DMS79 treated with DMSO at 0.1 percent for 48 hours (cell line): ENCODE results near the gene ZNRF3.
"Not testable (repeated sequence)": the region's sequence is repeated elsewhere in the genome, so short reads cannot be mapped to it uniquely, and the experiment has no call there.

ENCODE experiments used
- DNase-seq: peaks from one replicate; lab custom pipeline; 2025; lab: John Stamatoyannopoulos, UW

Gene ZNRF3

GRCh38 chr22:28984482-28985158 is 101.2 kb downstream of the ZNRF3 start:
- DNase-seq: no peak

GRCh38 chr22:28985581-28986290 is 102.4 kb downstream of the ZNRF3 start:
- no peak for DNase-seq

GRCh38 chr22:28986366-28986765 is 103.0 kb downstream of the ZNRF3 start:
- DNase-seq: no peak

GRCh38 chr22:28988457-28988856 is 105.1 kb downstream of the ZNRF3 start:
- no peak for DNase-seq

- no peak for DNase-seq
Measured at GRCh38 chr22:28989035-28989464, 105.7 kb downstream of the ZNRF3 start.

- no peak for DNase-seq
Measured at GRCh38 chr22:28989484-28989883, 106.1 kb downstream of the ZNRF3 start.

- no peak for DNase-seq
Measured at GRCh38 chr22:28989912-28990311, 106.5 kb downstream of the ZNRF3 start.

GRCh38 chr22:28992565-28993356 is 109.4 kb downstream of the ZNRF3 start:
- DNase-seq: no peak

- peak; percentile 13 for DNase-seq
Measured at GRCh38 chr22:28994522-28994921, 111.2 kb downstream of the ZNRF3 start.

- no peak for DNase-seq
Measured at GRCh38 chr22:28995551-28995950, 112.2 kb downstream of the ZNRF3 start.

- no peak for DNase-seq
Measured at GRCh38 chr22:28997342-28997741, 114.0 kb downstream of the ZNRF3 start.

GRCh38 chr22:28998681-28999080 is 115.3 kb downstream of the ZNRF3 start:
- no peak for DNase-seq

GRCh38 chr22:28999510-28999909 is 116.1 kb downstream of the ZNRF3 start:
- DNase-seq: no peak

GRCh38 chr22:28999919-29000556 is 116.7 kb downstream of the ZNRF3 start:
- DNase-seq: no peak

- DNase-seq: no peak
Measured at GRCh38 chr22:29000641-29001040, 117.3 kb downstream of the ZNRF3 start.

GRCh38 chr22:29002603-29003002 is 119.2 kb downstream of the ZNRF3 start:
- peak; percentile 23 for DNase-seq

GRCh38 chr22:29003552-29003951 is 120.2 kb downstream of the ZNRF3 start:
- no peak for DNase-seq

- DNase-seq: peak; percentile 35
Measured at GRCh38 chr22:29003975-29004646, 120.7 kb downstream of the ZNRF3 start.

GRCh38 chr22:29004647-29005371 is 121.4 kb downstream of the ZNRF3 start:
- DNase-seq: peak; percentile 29

GRCh38 chr22:29005754-29006153 is 122.4 kb downstream of the ZNRF3 start:
- DNase-seq: not testable (repeated sequence)

- DNase-seq: no peak
Measured at GRCh38 chr22:29006346-29006745, 123.0 kb downstream of the ZNRF3 start.
